Small intestine (tissue), 7 donors: ENCODE measurements around the gene CCDC141. TPM values are rescaled to one million over a fixed set of nuclear protein-coding genes. Genes with fewer than 3 reads are reported as not detected.

Experiments used
- DNase-seq, 2 donors: peaks; one replicate each; pipeline versions ENCODE4 v3.0.0 to v3.0.0-alpha.2; 2013
- FAIRE-seq: peaks from 2 replicates; lab custom pipeline; 2012; peaks lifted over from hg19 to GRCh38; lab: Jason Lieb, UNC
- H3K27ac ChIP-seq, 3 donors: one replicate each; pipeline ENCODE4 v1.5.1; 2013; ENCODE audit warnings: low read length in 2 of 3, mild to moderate bottlenecking in 2 of 3, control low read depth in 1 of 3, inconsistent platforms in 1 of 3, low read depth in 1 of 3, moderate library complexity in 1 of 3
- H3K27me3 ChIP-seq, 3 donors: one replicate each; pipeline ENCODE4 v1.6.1; 2013; ENCODE audit warnings: low read length in 3 of 3, inconsistent platforms in 1 of 3; ENCODE audit not compliant: control insufficient read depth in 3 of 3, insufficient read depth in 3 of 3
- H3K36me3 ChIP-seq, 3 donors: one replicate each; pipeline ENCODE4 v1.6.1; 2013; ENCODE audit warnings: low read length in 3 of 3, inconsistent platforms in 1 of 3, low read depth in 1 of 3, mild to moderate bottlenecking in 1 of 3, moderate library complexity in 1 of 3; ENCODE audit not compliant: control insufficient read depth in 3 of 3, insufficient read depth in 2 of 3
- H3K4me1 ChIP-seq, 3 donors: one replicate each; pipeline ENCODE4 v1.6.1; 2013; ENCODE audit warnings: low read length in 2 of 3, inconsistent platforms in 1 of 3, low read depth in 1 of 3, mild to moderate bottlenecking in 1 of 3, moderate library complexity in 1 of 3; ENCODE audit not compliant: control insufficient read depth in 3 of 3, insufficient read depth in 2 of 3
- H3K4me3 ChIP-seq, 3 donors: one replicate each; pipeline ENCODE4 v1.5.1; 2013; ENCODE audit warnings: low read length in 3 of 3, control low read depth in 1 of 3, inconsistent platforms in 1 of 3, low read depth in 1 of 3, mild to moderate bottlenecking in 1 of 3, moderate library complexity in 1 of 3
- H3K9me3 ChIP-seq, 2 donors: one replicate each; pipeline ENCODE4 v1.6.1; 2013; ENCODE audit warnings: low read depth in 1 of 2, low read length in 1 of 2; ENCODE audit not compliant: control insufficient read depth in 2 of 2, insufficient read depth in 1 of 2
- WGBS, 3 donors: extraction: QIAGEN DNeasy Blood & Tissue Kit; methylation state at CpG; one replicate each; pipeline ENCODE4 v1.1.7; 2013; 5-methylcytosine and 5-hydroxymethylcytosine counted together
- polyA plus RNA-seq, 4 donors: library from polyadenylated mRNA; stranded (reverse) in 3 of 4; unstranded in 1 of 4; fragments of 200-250 nt in 3 of 4; fragments of 120-200 nt in 1 of 4; gene quantifications; one replicate each; pipeline versions ENCODE4 v1.2.1 to v1.2.3, GENCODE V29; 2013
- donor health status: healthy with polysubstance abuse.
- donor health status: control.
- donor health status: control.
- donor health status: Bipolar disorder and iron deficiency.
- donor health status: healthy.

The CCDC141 gene
- polyA plus RNA-seq, 4 donors, result 0.27 to 2.5 (median 0.27) TPM; not detected in 1

GRCh38 chr2:178912416-178913048, 137.4 kb downstream of the CCDC141 start:
- Histone ChIP-seq H3K27ac (no peak overlapping the region), H3K4me1 (no peaks in the 10 kb centered on the region), H3K36me3 (no peaks in the 10 kb centered on the region), H3K27me3 (no peaks in the 10 kb centered on the region), H3K9me3 (no peaks in the 10 kb centered on the region), H3K4me3 (no peak overlapping the region)
- DNase-seq (no peak), FAIRE-seq (no peak)
- WGBS, 3 donors, result 76 to 96% (median 80%) methylated on average over 2 of the region's 2 CpGs

GRCh38 chr2:178911039-178911438, 138.9 kb downstream of the CCDC141 start:
- 28 to 61% (median 41%) methylated on average over 2 of the region's 2 CpGs for WGBS, 3 donors
- FAIRE-seq (no peak), DNase-seq (no peak)

GRCh38 chr2:178910005-178910404, 139.9 kb downstream of the CCDC141 start:
- Histone ChIP-seq H3K4me3 (no peak overlapping the region), H3K27me3 (no peaks in the 10 kb centered on the region), H3K4me1 (no peaks in the 10 kb centered on the region), H3K9me3 (no peaks in the 10 kb centered on the region), H3K36me3 (no peaks in the 10 kb centered on the region), H3K27ac (no peak overlapping the region)
- FAIRE-seq (no peak), DNase-seq (no peak)
- 68 to 81% (median 70%) methylated on average over 5 of the region's 5 CpGs for WGBS, 3 donors

More at GRCh38 chr2:178911039-178911438, 138.9 kb downstream of the CCDC141 start:
- Histone ChIP-seq H3K4me1 (no peaks in the 10 kb centered on the region), H3K27ac (no peak overlapping the region), H3K36me3 (no peaks in the 10 kb centered on the region), H3K27me3 (no peaks in the 10 kb centered on the region), H3K4me3 (no peak overlapping the region), H3K9me3 (no peaks in the 10 kb centered on the region)

GRCh38 chr2:178909507-178909906, 140.4 kb downstream of the CCDC141 start:
- Histone ChIP-seq H3K9me3 (no peaks in the 10 kb centered on the region), H3K4me3 (no peak overlapping the region), H3K4me1 (no peaks in the 10 kb centered on the region), H3K27ac (no peak overlapping the region), H3K36me3 (no peaks in the 10 kb centered on the region), H3K27me3 (no peaks in the 10 kb centered on the region)
- DNase-seq (no peak), FAIRE-seq (no peak)
- WGBS, 3 donors, result 85 to 94% (median 86%) methylated on average over 2 of the region's 2 CpGs

- FAIRE-seq (no peak), DNase-seq (no peak)
- Histone ChIP-seq H3K36me3 (no peaks in the 10 kb centered on the region), H3K4me3 (no peak overlapping the region), H3K9me3 (no peaks in the 10 kb centered on the region), H3K27ac (no peak overlapping the region), H3K27me3 (no peaks in the 10 kb centered on the region), H3K4me1 (no peaks in the 10 kb centered on the region)
Observed at GRCh38 chr2:178908810-178909209, 141.1 kb downstream of the CCDC141 start.

DNA sequence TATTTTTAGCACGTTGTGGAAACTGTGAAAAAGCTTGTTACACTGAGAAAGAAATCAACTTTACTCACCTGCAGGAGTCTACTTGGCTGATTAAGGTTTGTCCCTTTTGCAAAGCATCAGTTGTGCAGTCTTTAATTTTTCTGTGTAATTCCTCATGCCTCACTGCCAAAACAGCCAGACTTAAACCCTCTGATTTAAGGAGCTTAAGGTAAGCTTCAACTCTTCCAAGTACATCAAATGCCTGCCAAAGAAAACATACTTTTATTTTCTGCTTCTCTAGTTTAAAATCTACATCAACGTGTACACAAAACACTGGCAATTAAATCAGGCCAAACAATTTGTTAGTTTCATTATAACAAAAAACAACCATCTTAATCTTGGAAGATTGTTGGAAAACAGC, 144.7 kb downstream of the CCDC141 start:
- no peak for DNase-seq
- no peak for FAIRE-seq
- no peak overlapping the region for H3K4me3 ChIP-seq
- no peak overlapping the region for H3K27ac ChIP-seq
- no peaks in the 10 kb centered on the region for H3K4me1 ChIP-seq
- no peaks in the 10 kb centered on the region for H3K9me3 ChIP-seq
- no peaks in the 10 kb centered on the region for H3K36me3 ChIP-seq
- WGBS, 3 donors, result 63 to 71% (median 70%) methylated on average over 2 of the region's 2 CpGs
- no peaks in the 10 kb centered on the region for H3K27me3 ChIP-seq

- no peak for FAIRE-seq
Observed at GRCh38 chr2:178899656-178900055, 150.3 kb downstream of the CCDC141 start.

DNA sequence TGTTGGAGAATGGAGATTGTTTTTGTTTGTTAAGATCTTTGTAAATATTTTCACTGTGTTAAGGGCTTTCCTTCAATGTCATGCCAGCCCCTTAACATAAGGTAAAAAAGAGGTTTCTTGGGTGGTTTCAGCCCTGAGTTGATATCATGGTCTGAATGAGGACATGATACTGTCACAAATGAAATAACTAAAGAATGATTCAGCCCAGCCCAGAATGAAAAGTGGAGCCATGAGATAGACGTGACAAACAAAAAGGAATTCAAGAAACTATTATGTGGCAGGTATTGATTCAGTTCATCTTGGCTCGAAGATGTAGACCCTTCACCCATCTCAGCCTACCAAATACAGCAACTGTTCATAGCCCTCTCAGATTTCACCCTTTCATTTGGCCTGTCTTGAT, 154.1 kb downstream of the CCDC141 start:
- FAIRE-seq, result no peak
- Histone ChIP-seq H3K36me3 (no peaks in the 10 kb centered on the region), H3K9me3 (no peaks in the 10 kb centered on the region), H3K27me3 (no peaks in the 10 kb centered on the region), H3K4me3 (no peak overlapping the region), H3K27ac (no peak overlapping the region), H3K4me1 (no peaks in the 10 kb centered on the region)
- DNase-seq, result no peak
- whole genome bisulfite sequencing, 3 donors, result 63 to 85% (median 67%) methylated on average over 2 of the region's 2 CpGs

More at GRCh38 chr2:178899656-178900055, 150.3 kb downstream of the CCDC141 start:
- Histone ChIP-seq H3K36me3 (no peaks in the 10 kb centered on the region), H3K27me3 (no peaks in the 10 kb centered on the region), H3K4me3 (no peak overlapping the region), H3K27ac (no peak overlapping the region), H3K4me1 (no peaks in the 10 kb centered on the region), H3K9me3 (no peaks in the 10 kb centered on the region)
- no peak for DNase-seq

DNA sequence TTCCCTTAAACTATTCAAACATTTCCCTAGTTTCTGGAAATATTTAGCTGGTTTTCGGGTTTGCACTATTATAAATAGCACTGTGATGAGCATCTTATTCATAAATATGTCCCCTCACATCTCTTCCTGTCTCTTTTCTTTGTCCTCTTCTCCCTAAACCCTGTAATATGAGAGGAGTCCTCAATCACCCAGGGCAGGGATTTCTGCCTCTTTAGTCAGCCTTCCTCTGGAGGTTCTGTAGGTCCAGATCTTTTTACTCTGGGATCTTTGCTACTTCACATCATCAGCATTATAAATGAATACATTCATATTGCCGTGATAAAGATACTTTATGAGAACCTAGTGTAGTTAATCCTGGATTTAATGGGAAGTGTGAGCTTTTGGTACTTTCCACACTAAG, 154.8 kb downstream of the CCDC141 start:
- 80 to 87% (median 83%) methylated on average over 2 of the region's 2 CpGs for whole genome bisulfite sequencing, 3 donors
- no peaks in the 10 kb centered on the region for H3K36me3 ChIP-seq

More for the DNA sequence above, 154.8 kb downstream of the CCDC141 start:
- no peaks in the 10 kb centered on the region for H3K4me1 ChIP-seq
- H3K9me3 ChIP-seq, result no peaks in the 10 kb centered on the region
- H3K27me3 ChIP-seq, result no peaks in the 10 kb centered on the region
- DNase-seq (no peak), FAIRE-seq (no peak)
- no peak overlapping the region for H3K27ac ChIP-seq
- no peak overlapping the region for H3K4me3 ChIP-seq
